ENCODE measurements around the gene G6PC3. TPM values are rescaled to one million over a fixed set of nuclear protein-coding genes. Genes with fewer than 3 reads are reported as not detected.

G6PC3 gene
- total RNA-seq, 1 donor from 2014 or later = 51.2 TPM

- Mint-ChIP-seq H3K27me3 (ENCODE audit: unreplicated experiment) (peaks cover 6% of the 10 kb centered on the region), H3K4me1 (ENCODE audit: low read depth, unreplicated experiment) (peaks cover 10% of the 10 kb centered on the region), H3K4me3 (ENCODE audit: unreplicated experiment) (no peak overlapping the region), H3K36me3 (ENCODE audit: unreplicated experiment) (peaks cover 3% of the 10 kb centered on the region), H3K9me3 (ENCODE audit: unreplicated experiment) (peaks cover 12% of the 10 kb centered on the region), H3K27ac (ENCODE audit: unreplicated experiment) (peak overlapping the region; percentile 64)
- DNase-seq = no peak
- no peak for TF ChIP-seq CTCF (IDR thresholded peaks at IDR 0.05; ENCODE audit: partially characterized antibody, unreplicated experiment)
Measured at GRCh38 chr17:44086364-44087311, 16.1 kb downstream of the G6PC3 start.

- peak overlapping the region; percentile 28 for H3K27ac Mint-ChIP-seq (ENCODE audit: unreplicated experiment)
Measured at GRCh38 chr17:44087319-44087718, 16.8 kb downstream of the G6PC3 start.

GRCh38 chr17:44088254-44088653, 17.7 kb downstream of the G6PC3 start:
- Mint-ChIP-seq H3K9me3 (ENCODE audit: unreplicated experiment) (peaks cover 6% of the 10 kb centered on the region), H3K4me1 (ENCODE audit: low read depth, unreplicated experiment) (peaks cover 9% of the 10 kb centered on the region), H3K4me3 (ENCODE audit: unreplicated experiment) (no peak overlapping the region), H3K36me3 (ENCODE audit: unreplicated experiment) (peaks cover 3% of the 10 kb centered on the region), H3K27me3 (ENCODE audit: unreplicated experiment) (peaks cover 7% of the 10 kb centered on the region), H3K27ac (ENCODE audit: unreplicated experiment) (no peak overlapping the region)
- no peak for TF ChIP-seq CTCF (IDR thresholded peaks at IDR 0.05; ENCODE audit: partially characterized antibody, unreplicated experiment)
- no peak for DNase-seq

More at GRCh38 chr17:44087319-44087718, 16.8 kb downstream of the G6PC3 start:
- DNase-seq = no peak
- Mint-ChIP-seq H3K4me3 (ENCODE audit: unreplicated experiment) (no peak overlapping the region), H3K9me3 (ENCODE audit: unreplicated experiment) (peaks cover 9% of the 10 kb centered on the region), H3K36me3 (ENCODE audit: unreplicated experiment) (peaks cover 3% of the 10 kb centered on the region), H3K4me1 (ENCODE audit: low read depth, unreplicated experiment) (peaks cover 10% of the 10 kb centered on the region), H3K27me3 (ENCODE audit: unreplicated experiment) (peaks cover 7% of the 10 kb centered on the region)
- no peak for TF ChIP-seq CTCF (IDR thresholded peaks at IDR 0.05; ENCODE audit: partially characterized antibody, unreplicated experiment)

GRCh38 chr17:44091200-44091997, 20.9 kb downstream of the G6PC3 start:
- no peak for DNase-seq
- H3K27me3 Mint-ChIP-seq (ENCODE audit: unreplicated experiment) = peaks cover 14% of the 10 kb centered on the region
- H3K9me3 Mint-ChIP-seq (ENCODE audit: unreplicated experiment) = peaks cover 3% of the 10 kb centered on the region
- no peak for TF ChIP-seq CTCF (IDR thresholded peaks at IDR 0.05; ENCODE audit: partially characterized antibody, unreplicated experiment)
- H3K4me3 Mint-ChIP-seq (ENCODE audit: unreplicated experiment) = no peak overlapping the region
- H3K4me1 Mint-ChIP-seq (ENCODE audit: low read depth, unreplicated experiment) = peaks cover 18% of the 10 kb centered on the region
- H3K36me3 Mint-ChIP-seq (ENCODE audit: unreplicated experiment) = peaks cover 3% of the 10 kb centered on the region
- H3K27ac Mint-ChIP-seq (ENCODE audit: unreplicated experiment) = peak overlapping the region; percentile 20
